PC-9 (cell line): ENCODE data around the gene TMEM233. TPM values are rescaled to one million over a fixed set of nuclear protein-coding genes. Genes with fewer than 3 reads are reported as not detected.

ENCODE experiments used
- BruUV-seq: library from RNA; stranded (reverse); fragments of 400-500 nt; replicated peaks from 2 replicates; lab custom pipeline; 2021; lab: Mats Ljungman, UMichigan
- CTCF ChIA-PET: fragments of 300-600 bp; sonication (Branson Sonifier 250); formaldehyde crosslinking; loops from one replicate; lab custom pipeline; 2022; ENCODE audit warnings: antibody characterized with exemption; lab: Charles Lee
- POLR2A ChIA-PET: fragments of 300-600 bp; sonication (Branson Sonifier 250); formaldehyde crosslinking; loops from one replicate; lab custom pipeline; 2022; ENCODE audit warnings: antibody characterized with exemption; ENCODE audit not compliant: unreplicated experiment; lab: Charles Lee
- DNase-seq, 2 experiments: peaks; one replicate each; pipeline versions ENCODE4 v3.0.0 to v3.0.0-alpha.2; 2015 to 2022; ENCODE audit warnings: mixed read lengths in 1 of 2
- H2AFZ ChIP-seq: fragments of 200-600 bp; sonication (generic); 2 replicates; pipeline ENCODE4 v1.8.1; 2017; ENCODE audit warnings: antibody characterized with exemption
- H3F3A ChIP-seq: fragments of 200-600 bp; sonication (generic); 2 replicates; pipeline ENCODE4 v1.8.1; 2017; ENCODE audit warnings: antibody characterized with exemption, mild to moderate bottlenecking, low read depth; ENCODE audit not compliant: insufficient read depth
- H3K27ac ChIP-seq: fragments of 200-600 bp; sonication (generic); 2 replicates; pipeline ENCODE4 v1.6.1; 2016; ENCODE audit warnings: mixed run types
- H3K27me3 ChIP-seq: fragments of 200-600 bp; sonication (generic); 2 replicates; pipeline ENCODE4 v1.6.1; 2016; ENCODE audit warnings: low read depth, mixed run types; ENCODE audit not compliant: insufficient read depth
- H3K36me3 ChIP-seq: fragments of 200-600 bp; sonication (generic); 2 replicates; pipeline ENCODE4 v1.6.1; 2016; ENCODE audit warnings: low read depth, mixed run types
- H3K4me1 ChIP-seq: fragments of 200-600 bp; sonication (generic); replicated peaks from 2 replicates; pipeline ENCODE4 v1.6.1; 2016; ENCODE audit warnings: mixed run types; ENCODE audit not compliant: insufficient read depth
- H3K4me2 ChIP-seq: fragments of 200-600 bp; sonication (generic); 2 replicates; pipeline ENCODE4 v1.6.1; 2017; ENCODE audit warnings: mixed run types
- H3K4me3 ChIP-seq: fragments of 200-600 bp; sonication (generic); 2 replicates; pipeline ENCODE4 v1.6.1; 2016; ENCODE audit warnings: mixed run types
- H3K79me2 ChIP-seq: fragments of 200-600 bp; sonication (generic); 2 replicates; pipeline ENCODE4 v1.6.1; 2017; ENCODE audit warnings: low read depth, mixed run types
- H3K9me2 ChIP-seq: fragments of 200-600 bp; sonication (generic); 2 replicates; pipeline ENCODE4 v1.8.1; 2017; ENCODE audit warnings: mild to moderate bottlenecking; ENCODE audit not compliant: insufficient read depth
- H3K9me3 ChIP-seq: fragments of 200-600 bp; sonication (generic); 2 replicates; pipeline ENCODE4 v1.8.1; 2016; ENCODE audit warnings: low read depth; ENCODE audit not compliant: insufficient read depth
- H4K20me1 ChIP-seq: fragments of 200-600 bp; sonication (generic); 2 replicates; pipeline ENCODE4 v1.8.1; 2017; ENCODE audit not compliant: insufficient read depth
- CTCF ChIP-seq: fragments of 200-600 bp; sonication (generic); conservative IDR thresholded peaks from 2 replicates; pipeline ENCODE4 v1.6.1; 2017; ENCODE audit warnings: mixed run types, antibody characterized with exemption, mild to moderate bottlenecking, moderate library complexity
- EZH2 ChIP-seq: fragments of 200-600 bp; sonication (generic); IDR thresholded peaks from 2 replicates; pipeline ENCODE4 v1.8.0; 2017; ENCODE audit warnings: antibody characterized with exemption, low read depth
- intact Hi-C: fragments of 100-400 bp; cut with micrococcal nuclease; formaldehyde crosslinking; loops from one replicate; pipeline ENCODE4 v1.10.0; 2022; ENCODE audit not compliant: unreplicated experiment
- total RNA-seq: library from RNA; stranded (reverse); gene quantifications from 2 replicates; pipeline ENCODE4 v1.2.3, GENCODE V29; 2021

The TMEM233 gene
- total RNA-seq, 1 experiment from 2014 or later: not detected

- Histone ChIP-seq H3K27me3 (no peaks in the 10 kb centered on the region), H2AFZ (no peak overlapping the region), H3K4me2 (no peak overlapping the region), H3K36me3 (peaks cover 27% of the 10 kb centered on the region), H3K4me3 (no peak overlapping the region), H3F3A (no peaks in the 10 kb centered on the region; the same call in 1 of the 2 replicates), H3K4me1 (no peaks in the 10 kb centered on the region), H3K79me2 (no peaks in the 10 kb centered on the region), H3K9me2 (no peaks in the 10 kb centered on the region), H3K9me3 (no peaks in the 10 kb centered on the region), H3K27ac (no peak overlapping the region), H4K20me1 (no peaks in the 10 kb centered on the region)
- TF ChIP-seq EZH2 (no peak), CTCF (no peak)
- no TSS peak for BruUV-seq
- intact Hi-C loops: no loop called here
- ChIA-PET POLR2A (no interaction called here), CTCF (no interaction called here)
- no peak for DNase-seq
Measured at GRCh38 chr12:119681111-119681510, 87.5 kb downstream of the TMEM233 start.

- Histone ChIP-seq H3K36me3 (peaks cover 20% of the 10 kb centered on the region), H2AFZ (no peak overlapping the region), H3K4me1 (no peaks in the 10 kb centered on the region), H3F3A (no peaks in the 10 kb centered on the region; the same call in 1 of the 2 replicates), H3K4me2 (no peak overlapping the region), H4K20me1 (no peaks in the 10 kb centered on the region), H3K9me2 (no peaks in the 10 kb centered on the region), H3K4me3 (no peak overlapping the region), H3K9me3 (no peaks in the 10 kb centered on the region), H3K79me2 (no peaks in the 10 kb centered on the region), H3K27ac (no peak overlapping the region), H3K27me3 (no peaks in the 10 kb centered on the region)
- BruUV-seq: no TSS peak
- CTCF ChIA-PET: no interaction called here
- peak in 1 of 2 experiments; percentile 34 for DNase-seq
- POLR2A ChIA-PET: no interaction called here
- intact Hi-C loops: no loop called here
- TF ChIP-seq CTCF (no peak), EZH2 (no peak)
Measured at GRCh38 chr12:119681728-119682638, 88.4 kb downstream of the TMEM233 start.

GRCh38 chr12:119682639-119683252 lies 89.2 kb downstream of the TMEM233 start:
- H3K79me2 ChIP-seq: no peaks in the 10 kb centered on the region
- BruUV-seq: no TSS peak
- H4K20me1 ChIP-seq: no peaks in the 10 kb centered on the region
- no peaks in the 10 kb centered on the region for H3K9me3 ChIP-seq
- H3K4me1 ChIP-seq: no peaks in the 10 kb centered on the region
- H3F3A ChIP-seq: no peaks in the 10 kb centered on the region; the same call in 1 of the 2 replicates
- peaks cover 14% of the 10 kb centered on the region; the same call in 1 of the 2 replicates for H3K36me3 ChIP-seq
- DNase-seq: no peak
- no peaks in the 10 kb centered on the region for H3K9me2 ChIP-seq
- ChIA-PET CTCF (no interaction called here), POLR2A (no interaction called here)
- no peaks in the 10 kb centered on the region for H3K27me3 ChIP-seq
- TF ChIP-seq CTCF: no peak
- TF ChIP-seq EZH2: no peak
- H3K4me2 ChIP-seq: no peak overlapping the region
- H3K4me3 ChIP-seq: no peak overlapping the region
- intact Hi-C loops: no loop called here
- H2AFZ ChIP-seq: no peak overlapping the region
- no peak overlapping the region for H3K27ac ChIP-seq
